K562 (cell line): Measurements from ENCODE around the gene CRTC3. TPM values are rescaled to one million over a fixed set of nuclear protein-coding genes. Genes with fewer than 3 reads are reported as not detected.

ENCODE experiments used
- ATAC-seq: fragments of 200-7000 bp; cut with Tn5 transposase; 3 replicates; pipeline ENCODE4 v1.9.1; 2020; ENCODE audit warnings: moderate library complexity
- BruUV-seq: library from RNA; stranded (reverse); fragments of 400-500 nt; replicated peaks from 2 replicates; lab custom pipeline; 2021; lab: Mats Ljungman, UMichigan
- CTCF ChIA-PET: fragments of 300-600 bp; formaldehyde crosslinking; extraction: SDS; loops from one replicate; lab custom pipeline; 2021; ENCODE audit warnings: low intra/inter-chr PET ratio; lab: Yijun Ruan, JAX
- POLR2A ChIA-PET: fragments of 300-600, 350-650 bp; sonication (Branson Sonifier 250); formaldehyde crosslinking; extraction: SDS; loops from one replicate; lab custom pipeline; 2021; ENCODE audit warnings: antibody characterized with exemption, inconsistent platforms; lab: Yijun Ruan, JAX
- DNase-seq, 4 experiments: peaks; one replicate each; pipeline versions ENCODE4 v3.0.0 to v3.0.0-alpha.2; 2011 to 2018; ENCODE audit warnings: low spot score in 3 of 4, mixed read lengths in 3 of 4; ENCODE audit errors: extremely low read depth in 1 of 4
- FAIRE-seq: peaks from 2 replicates; lab custom pipeline; 2011; peaks lifted over from hg19 to GRCh38; lab: Jason Lieb, UNC
- H2AFZ ChIP-seq: 2 replicates; pipeline ENCODE4 v1.6.0; 2011; ENCODE audit warnings: low read depth, low read length, control low read depth, inconsistent platforms
- H3K27ac ChIP-seq: fragments of 200-600 bp; 3 replicates; pipeline ENCODE4 v1.8.0; 2011; ENCODE audit warnings: low read depth, mild to moderate bottlenecking, control low read depth, inconsistent platforms, low read length, moderate library complexity, mixed read lengths; ENCODE audit errors: extremely low read depth
- H3K27me3 ChIP-seq, 2 experiments: fragments of 300-600 bp in 1 of 2; 2 replicates in 1 of 2; 3 replicates in 1 of 2; pipeline versions ENCODE4 v1.6.0 to v1.8.0; 2011; ENCODE audit warnings: inconsistent platforms in 2 of 2, low read length in 2 of 2, mild to moderate bottlenecking in 1 of 2, mixed read lengths in 1 of 2, moderate library complexity in 1 of 2; ENCODE audit not compliant: control insufficient read depth in 2 of 2, insufficient read depth in 2 of 2
- H3K36me3 ChIP-seq: fragments of 300-600 bp; 3 replicates; pipeline ENCODE4 v1.8.0; 2011; ENCODE audit warnings: mild to moderate bottlenecking, low read length, inconsistent platforms; ENCODE audit not compliant: control insufficient read depth, insufficient read depth
- H3K4me1 ChIP-seq, 2 experiments: fragments of 200-600 bp in 1 of 2; replicated peaks in 1 of 2; 2 replicates in 1 of 2; 3 replicates in 1 of 2; pipeline versions ENCODE4 v1.5.1 to v1.8.0; 2011; ENCODE audit warnings: inconsistent platforms in 2 of 2, low read length in 2 of 2, mild to moderate bottlenecking in 1 of 2, mixed read lengths in 1 of 2, moderate library complexity in 1 of 2; ENCODE audit not compliant: control insufficient read depth in 2 of 2, insufficient read depth in 2 of 2
- H3K4me2 ChIP-seq: 2 replicates; pipeline ENCODE4 v1.6.1; 2011; ENCODE audit warnings: low read length, control low read depth, inconsistent platforms, mixed read lengths; ENCODE audit not compliant: insufficient read depth
- H3K4me3 ChIP-seq: fragments of 200-600 bp; sonication (generic), shearing (Covaris generic); 2 replicates; pipeline ENCODE4 v1.5.1; 2016; ENCODE audit warnings: control low read depth, inconsistent platforms
- H3K79me2 ChIP-seq: fragments of 200-600 bp; 3 replicates; pipeline ENCODE4 v1.8.0; 2011; ENCODE audit warnings: low read length, inconsistent platforms; ENCODE audit not compliant: control insufficient read depth, insufficient read depth
- H3K9ac ChIP-seq, 2 experiments: 2 replicates each; pipeline versions ENCODE4 v1.6.0 to v1.6.1; 2011; ENCODE audit warnings: low read depth in 2 of 2, low read length in 2 of 2, control low read depth in 1 of 2, inconsistent platforms in 1 of 2, mild to moderate bottlenecking in 1 of 2, mixed read lengths in 1 of 2; ENCODE audit not compliant: insufficient read depth in 1 of 2
- H3K9me1 ChIP-seq: one replicate; pipeline ENCODE4 v1.6.0; 2011; ENCODE audit warnings: inconsistent platforms, mild to moderate bottlenecking, low read length, moderate library complexity; ENCODE audit not compliant: control insufficient read depth, insufficient read depth
- H3K9me3 ChIP-seq: replicated peaks from 2 replicates; pipeline ENCODE4 v1.5.1; 2011; ENCODE audit warnings: low read depth, low read length, inconsistent platforms; ENCODE audit not compliant: control insufficient read depth, insufficient read depth
- H4K20me1 ChIP-seq: replicated peaks from 2 replicates; pipeline ENCODE4 v1.6.1; 2011; ENCODE audit warnings: low read length, inconsistent platforms, mixed read lengths; ENCODE audit not compliant: control insufficient read depth, insufficient read depth
- HDAC2 ChIP-seq: fragments of 450-650 bp; IDR thresholded peaks from 2 replicates; pipeline ENCODE4 v1.6.1; 2016; ENCODE audit warnings: mild to moderate bottlenecking
- RAD21 ChIP-seq, 2 experiments: fragments of 250-450 bp in 1 of 2; fragments of 450-650 bp in 1 of 2; sonication (Bioruptor Pico) in 1 of 2; formaldehyde crosslinking in 1 of 2; IDR thresholded peaks in 1 of 2; conservative IDR thresholded peaks in 1 of 2; 2 replicates each; pipeline versions ENCODE4 v1.4.0 to v1.8.0; 2020 to 2022; ENCODE audit warnings: mild to moderate bottlenecking in 2 of 2, moderate library complexity in 1 of 2
- WGBS: fragments of 100-300 bp; shearing (Covaris generic); methylation state at CpG from one replicate; pipeline ENCODE4 v1.1.6; 2016; ENCODE audit warnings: low coverage, mixed read lengths; ENCODE audit not compliant: insufficient coverage; ENCODE audit errors: missing lambda C conversion rate; 5-methylcytosine and 5-hydroxymethylcytosine counted together
- in situ Hi-C: fragments of 300-500 bp; cut with MboI; formaldehyde crosslinking; loops from 4 replicates; pipeline ENCODE4 v1.15.0; 2018; ENCODE audit warnings: inconsistent platforms, mixed read lengths
- intact Hi-C: fragments of 100-400 bp; cut with micrococcal nuclease; formaldehyde crosslinking; loops from 2 replicates; pipeline ENCODE4 v1.14.2; 2022
- polyA plus RNA-seq, 8 experiments: library from polyadenylated mRNA; depleted of rRNA in 4 of 8; stranded (reverse) in 5 of 8; unstranded in 3 of 8; fragments of >200 nt; fragmentation: Nextera tagmentation in 2 of 8; fragmentation: Illumina TruSeq in 1 of 8; extraction: Ambion mirVana in 2 of 8; extraction: Trizol in 1 of 8; gene quantifications; 2 replicates each; pipeline versions ENCODE4 v1.2.1 to v1.2.3, GENCODE V29; 2011 to 2014; ENCODE audit warnings: inconsistent platforms in 1 of 8, missing spikeins in 1 of 8
- total RNA-seq, 7 experiments: library from RNA; depleted of rRNA in 6 of 7; stranded (reverse); fragments of >200 nt in 6 of 7; fragmentation: Illumina TruSeq in 2 of 7; extraction: Trizol in 2 of 7; gene quantifications; 2 replicates each; pipeline versions ENCODE4 v1.2.1 to v1.2.3, GENCODE V29; 2011 to 2021; ENCODE audit warnings: low replicate concordance in 1 of 7
- TF ChIP-seq, protein P1 (sequence below): fragments of 450-650 bp; formaldehyde crosslinking; IDR thresholded peaks from 2 replicates; pipeline ENCODE4 v1.4.0; 2020; ENCODE audit warnings: mild to moderate bottlenecking, moderate library complexity
- TF ChIP-seq, protein P2 (sequence below): fragments of 450-650 bp; formaldehyde crosslinking; conservative IDR thresholded peaks from 2 replicates; pipeline ENCODE4 v1.4.0; 2022; ENCODE audit warnings: mild to moderate bottlenecking, missing genetic modification characterization

Gene CRTC3
- total and polyA plus RNA-seq, 9 of the 15 experiments (the other 6 are each of a cell fraction or from before 2014, with no cell fraction given), result 1.2 to 19.0 (median 11.6) TPM

DNA sequence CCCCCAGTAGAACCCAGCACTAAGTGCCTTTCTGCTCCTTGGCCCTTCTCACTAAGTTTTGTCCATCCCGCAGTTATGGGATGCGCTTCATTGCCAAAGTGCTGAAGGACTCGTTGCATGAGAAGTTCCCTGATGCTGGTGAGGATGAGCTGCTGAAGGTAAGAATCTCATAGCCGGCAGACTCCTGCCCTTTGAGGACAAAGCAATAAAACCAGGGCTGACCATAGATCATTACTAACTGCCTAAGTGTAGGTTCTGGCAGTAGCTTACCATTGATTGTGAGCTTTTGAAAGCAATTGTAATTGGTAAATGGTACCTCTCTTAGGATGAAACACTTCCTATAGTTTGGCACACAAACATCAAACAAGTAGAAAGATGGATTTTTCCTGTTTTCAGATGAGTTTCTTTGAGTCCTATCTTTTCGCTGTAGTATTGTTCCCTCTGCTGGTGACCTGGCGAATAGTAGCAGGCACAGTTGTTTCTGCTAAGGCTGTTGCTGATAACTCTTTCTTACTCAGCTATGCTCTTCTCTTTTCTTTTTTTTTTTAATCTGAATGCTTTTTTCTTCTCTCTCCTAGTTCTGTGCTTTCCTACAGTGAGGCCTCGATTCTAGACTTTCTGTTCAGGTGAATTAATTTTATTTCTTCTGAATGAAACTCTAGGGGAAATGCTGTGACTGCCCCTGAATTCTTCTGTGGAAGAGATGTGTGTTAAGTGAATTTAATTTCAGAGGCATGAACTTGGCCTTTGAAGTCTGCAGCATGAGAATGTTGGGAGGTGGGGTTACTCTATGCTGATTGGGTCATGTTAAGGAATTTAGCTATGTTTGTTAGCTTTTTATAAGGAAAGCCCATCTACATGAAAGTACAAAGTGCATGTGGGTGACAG, 47.4 kb upstream of the CRTC3 start:
- WGBS, result 42% methylated on average over 7 of the region's 7 CpGs
- Histone ChIP-seq H3K27ac (no peak overlapping the region), H3K9me3 (no peaks in the 10 kb centered on the region), H3K79me2 (no peaks in the 10 kb centered on the region), H3K4me3 (no peak overlapping the region), H3K27me3 (no peaks in the 10 kb centered on the region), H4K20me1 (no peaks in the 10 kb centered on the region; the same call in 1 of the 2 replicates), H3K9me1 (no peaks in the 10 kb centered on the region), H2AFZ (no peak overlapping the region), H3K9ac (no peak overlapping the region), H3K4me2 (no peak overlapping the region), H3K4me1 (no peaks in the 10 kb centered on the region), H3K36me3 (peaks cover 59% of the 10 kb centered on the region)
- peak; percentile 88 for ATAC-seq
- CTCF ChIA-PET, result interaction anchor here (0.6 to 5.4 kb wide), 6 partner anchors 120 to 195 kb away, joined by 3 to 64 read pairs (median 10); no protein-coding TSS in a partner anchor
- in situ Hi-C loops, result no loop called here
- DNase-seq, result peak; percentile 19 to 68 (median 38)
- FAIRE-seq, result peak; percentile 81
- POLR2A ChIA-PET, result interaction anchor here (0.6 to 1.2 kb wide), 4 partner anchors 72 to 162 kb away, joined by 3 to 5 read pairs (median 3); no protein-coding TSS in a partner anchor
- BruUV-seq, result no TSS peak
- intact Hi-C loops, result loop anchor here (1.0 to 10.0 kb wide), 6 partner anchors 120 to 405 kb away; no protein-coding TSS in a partner anchor
- TF ChIP-seq, protein P1, sequence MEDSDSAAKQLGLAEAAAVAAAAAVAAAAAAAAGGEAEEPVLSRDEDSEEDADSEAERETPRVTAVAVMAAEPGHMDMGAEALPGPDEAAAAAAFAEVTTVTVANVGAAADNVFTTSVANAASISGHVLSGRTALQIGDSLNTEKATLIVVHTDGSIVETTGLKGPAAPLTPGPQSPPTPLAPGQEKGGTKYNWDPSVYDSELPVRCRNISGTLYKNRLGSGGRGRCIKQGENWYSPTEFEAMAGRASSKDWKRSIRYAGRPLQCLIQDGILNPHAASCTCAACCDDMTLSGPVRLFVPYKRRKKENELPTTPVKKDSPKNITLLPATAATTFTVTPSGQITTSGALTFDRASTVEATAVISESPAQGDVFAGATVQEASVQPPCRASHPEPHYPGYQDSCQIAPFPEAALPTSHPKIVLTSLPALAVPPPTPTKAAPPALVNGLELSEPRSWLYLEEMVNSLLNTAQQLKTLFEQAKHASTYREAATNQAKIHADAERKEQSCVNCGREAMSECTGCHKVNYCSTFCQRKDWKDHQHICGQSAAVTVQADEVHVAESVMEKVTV (CRISPR knock-in tag), result peak; percentile 89
- TF ChIP-seq, protein P2, sequence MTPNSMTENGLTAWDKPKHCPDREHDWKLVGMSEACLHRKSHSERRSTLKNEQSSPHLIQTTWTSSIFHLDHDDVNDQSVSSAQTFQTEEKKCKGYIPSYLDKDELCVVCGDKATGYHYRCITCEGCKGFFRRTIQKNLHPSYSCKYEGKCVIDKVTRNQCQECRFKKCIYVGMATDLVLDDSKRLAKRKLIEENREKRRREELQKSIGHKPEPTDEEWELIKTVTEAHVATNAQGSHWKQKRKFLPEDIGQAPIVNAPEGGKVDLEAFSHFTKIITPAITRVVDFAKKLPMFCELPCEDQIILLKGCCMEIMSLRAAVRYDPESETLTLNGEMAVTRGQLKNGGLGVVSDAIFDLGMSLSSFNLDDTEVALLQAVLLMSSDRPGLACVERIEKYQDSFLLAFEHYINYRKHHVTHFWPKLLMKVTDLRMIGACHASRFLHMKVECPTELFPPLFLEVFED (CRISPR knock-in tag), result no peak
- TF ChIP-seq HDAC2, result no peak
- peak; percentile 90 to 96 for TF ChIP-seq RAD21 (CRISPR knock-in tag; conservative IDR thresholded peaks at IDR 0.05 in 1 of 2, IDR thresholded peaks at IDR 0.05 in 1 of 2)
